SK-N-SH treated with all-trans-retinoic acid at 6 μM for 48 hours (cell line): Measurements from ENCODE around the gene BRSK1.

Experiments used
- ATAC-seq: fragments of 200-7000 bp; cut with Tn5 transposase; 3 replicates; pipeline ENCODE4 v1.9.1; 2020; ENCODE audit warnings: mild to moderate bottlenecking, moderate library complexity
- ARNTL ChIP-seq: fragments of 450-650 bp; formaldehyde crosslinking; IDR thresholded peaks from 2 replicates; pipeline ENCODE4 v1.5.0; 2020; ENCODE audit warnings: low read depth, mild to moderate bottlenecking, moderate library complexity, borderline replicate concordance
- BACH2 ChIP-seq: fragments of 250-450 bp; sonication (Bioruptor Pico); IDR thresholded peaks from 2 replicates; pipeline ENCODE4 v1.9.0; 2021; ENCODE audit warnings: mild to moderate bottlenecking, borderline replicate concordance
- CSDC2 ChIP-seq: fragments of 250-450 bp; sonication (Bioruptor Pico); IDR thresholded peaks from 2 replicates; pipeline ENCODE4 v1.5.0; 2020; ENCODE audit warnings: mild to moderate bottlenecking, moderate library complexity
- GLIS3 ChIP-seq: fragments of 250-450 bp; sonication (Bioruptor Pico); IDR thresholded peaks from 2 replicates; pipeline ENCODE4 v1.5.0; 2020; ENCODE audit warnings: mild to moderate bottlenecking, moderate library complexity
- ISL1 ChIP-seq: fragments of 250-450 bp; sonication (Bioruptor Pico); IDR thresholded peaks from 2 replicates; pipeline ENCODE4 v2.1.2; 2022; ENCODE audit warnings: mild to moderate bottlenecking, moderate library complexity
- OSR1 ChIP-seq: fragments of 250-450 bp; sonication (Bioruptor Pico); IDR thresholded peaks from 2 replicates; pipeline ENCODE4 v1.8.0; 2022; ENCODE audit warnings: moderate library complexity, mild to moderate bottlenecking, inconsistent platforms
- PPARA ChIP-seq: fragments of 250-450 bp; sonication (Bioruptor Pico); IDR thresholded peaks from 2 replicates; pipeline ENCODE4 v1.5.0; 2020; ENCODE audit warnings: mild to moderate bottlenecking, borderline replicate concordance
- RARB ChIP-seq: fragments of 250-450 bp; sonication (Bioruptor Pico); IDR thresholded peaks from 2 replicates; pipeline ENCODE4 v1.8.0; 2021; ENCODE audit warnings: mild to moderate bottlenecking, moderate library complexity
- SNAI2 ChIP-seq: fragments of 250-450 bp; sonication (Bioruptor Pico); IDR thresholded peaks from 2 replicates; pipeline ENCODE4 v1.5.0; 2020; ENCODE audit warnings: mild to moderate bottlenecking, moderate library complexity
- TCF4 ChIP-seq: fragments of 250-450 bp; sonication (Bioruptor Pico); IDR thresholded peaks from 2 replicates; pipeline ENCODE4 v1.8.0; 2021; ENCODE audit warnings: mild to moderate bottlenecking, moderate library complexity, borderline replicate concordance
- TOX ChIP-seq: fragments of 250-450 bp; sonication (Bioruptor Pico); IDR thresholded peaks from 2 replicates; pipeline ENCODE4 v1.8.0; 2021; ENCODE audit warnings: mild to moderate bottlenecking, moderate library complexity, borderline replicate concordance
- TSHZ2 ChIP-seq: fragments of 250-450 bp; sonication (Bioruptor Pico); IDR thresholded peaks from 2 replicates; pipeline ENCODE4 v1.5.0; 2020; ENCODE audit warnings: mild to moderate bottlenecking, moderate library complexity
- ZC3H10 ChIP-seq: fragments of 250-450 bp; sonication (Bioruptor Pico); IDR thresholded peaks from 2 replicates; pipeline ENCODE4 v1.5.1; 2021; ENCODE audit warnings: mild to moderate bottlenecking, moderate library complexity
- ZFP3 ChIP-seq: fragments of 250-450 bp; sonication (Bioruptor Pico); IDR thresholded peaks from 2 replicates; pipeline ENCODE4 v1.5.0; 2020; ENCODE audit warnings: mild to moderate bottlenecking, moderate library complexity
- ZFP30 ChIP-seq: fragments of 450-650 bp; formaldehyde crosslinking; IDR thresholded peaks from 2 replicates; pipeline ENCODE4 v1.5.0; 2022; ENCODE audit warnings: mild to moderate bottlenecking, moderate library complexity
- ZNF565 ChIP-seq: fragments of 450-650 bp; formaldehyde crosslinking; conservative IDR thresholded peaks from 2 replicates; pipeline ENCODE4 v1.5.0; 2020; ENCODE audit warnings: low read depth, mild to moderate bottlenecking, moderate library complexity
- ZNF70 ChIP-seq: fragments of 450-650 bp; formaldehyde crosslinking; IDR thresholded peaks from 2 replicates; pipeline ENCODE4 v1.5.0; 2020; ENCODE audit warnings: mild to moderate bottlenecking, moderate library complexity
- ZNF8 ChIP-seq: fragments of 450-650 bp; formaldehyde crosslinking; IDR thresholded peaks from 2 replicates; pipeline ENCODE4 v1.5.0; 2020; ENCODE audit warnings: mild to moderate bottlenecking, moderate library complexity
- TF ChIP-seq, protein P1 (sequence below): fragments of 250-450 bp; sonication (Bioruptor Pico); IDR thresholded peaks from 2 replicates; pipeline ENCODE4 v1.5.1; 2021; ENCODE audit warnings: mild to moderate bottlenecking, moderate library complexity
- TF ChIP-seq, protein P2 (sequence below): fragments of 250-450 bp; sonication (Bioruptor Pico); IDR thresholded peaks from 2 replicates; pipeline ENCODE4 v1.8.0; 2021; ENCODE audit warnings: low read depth, mild to moderate bottlenecking, moderate library complexity, borderline replicate concordance
- TF ChIP-seq, protein P3 (sequence below): fragments of 250-450 bp; sonication (Bioruptor Pico); IDR thresholded peaks from 2 replicates; pipeline ENCODE4 v1.8.0; 2020; ENCODE audit warnings: mild to moderate bottlenecking, moderate library complexity, borderline replicate concordance
- TF ChIP-seq, protein P4 (sequence below): fragments of 250-450 bp; sonication (Bioruptor Pico); IDR thresholded peaks from 2 replicates; pipeline ENCODE4 v1.5.1; 2020; ENCODE audit warnings: low read depth, mild to moderate bottlenecking, moderate library complexity

Gene BRSK1

GRCh38 chr19:55346725-55347441 lies 63.1 kb downstream of the BRSK1 start:
- no peak for ATAC-seq
- TF ChIP-seq RARB (CRISPR knock-in tag) (no peak), OSR1 (CRISPR knock-in tag) (no peak), ISL1 (CRISPR knock-in tag) (no peak), PPARA (CRISPR knock-in tag) (no peak)
- TF ChIP-seq, protein P1, sequence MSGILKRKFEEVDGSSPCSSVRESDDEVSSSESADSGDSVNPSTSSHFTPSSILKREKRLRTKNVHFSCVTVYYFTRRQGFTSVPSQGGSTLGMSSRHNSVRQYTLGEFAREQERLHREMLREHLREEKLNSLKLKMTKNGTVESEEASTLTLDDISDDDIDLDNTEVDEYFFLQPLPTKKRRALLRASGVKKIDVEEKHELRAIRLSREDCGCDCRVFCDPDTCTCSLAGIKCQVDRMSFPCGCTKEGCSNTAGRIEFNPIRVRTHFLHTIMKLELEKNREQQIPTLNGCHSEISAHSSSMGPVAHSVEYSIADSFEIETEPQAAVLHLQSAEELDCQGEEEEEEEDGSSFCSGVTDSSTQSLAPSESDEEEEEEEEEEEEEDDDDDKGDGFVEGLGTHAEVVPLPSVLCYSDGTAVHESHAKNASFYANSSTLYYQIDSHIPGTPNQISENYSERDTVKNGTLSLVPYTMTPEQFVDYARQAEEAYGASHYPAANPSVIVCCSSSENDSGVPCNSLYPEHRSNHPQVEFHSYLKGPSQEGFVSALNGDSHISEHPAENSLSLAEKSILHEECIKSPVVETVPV = no peak

DNA sequence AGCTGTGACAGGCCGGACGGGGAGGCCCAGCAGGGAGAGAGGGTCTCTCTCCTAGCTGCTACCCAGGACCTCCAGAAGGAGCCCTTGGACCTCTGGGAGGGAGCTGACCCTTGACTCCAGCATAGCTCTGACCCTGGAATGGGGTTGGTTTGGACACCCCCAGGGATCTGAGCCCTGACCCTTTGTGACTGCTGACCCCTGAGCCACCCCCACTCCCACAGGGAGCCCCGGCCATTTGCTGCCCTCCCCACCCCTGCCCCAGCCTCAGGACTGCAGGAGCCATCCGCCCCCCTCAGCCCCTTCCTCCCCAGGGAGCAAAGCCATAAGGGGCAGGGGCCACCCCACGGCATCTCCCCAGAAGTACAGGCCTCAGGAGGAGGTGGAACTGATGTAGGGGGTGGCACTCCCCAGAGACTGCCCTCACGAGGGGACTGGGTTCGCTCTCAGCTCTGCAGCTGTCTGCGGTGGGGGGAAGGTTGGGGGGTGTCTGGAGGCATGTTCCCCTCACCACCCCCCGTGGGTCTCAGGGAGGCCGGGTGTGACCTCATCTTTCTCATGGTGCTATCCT lies 63.7 kb downstream of the BRSK1 start:
- ATAC-seq = no peak
- TF ChIP-seq ZNF8 = no peak
- no peak for TF ChIP-seq OSR1 (CRISPR knock-in tag)
- no peak for TF ChIP-seq TSHZ2
- no peak for TF ChIP-seq BACH2 (CRISPR knock-in tag)
- no peak for TF ChIP-seq GLIS3
- no peak for TF ChIP-seq ZFP30 (CRISPR knock-in tag)
- TF ChIP-seq, protein P2, sequence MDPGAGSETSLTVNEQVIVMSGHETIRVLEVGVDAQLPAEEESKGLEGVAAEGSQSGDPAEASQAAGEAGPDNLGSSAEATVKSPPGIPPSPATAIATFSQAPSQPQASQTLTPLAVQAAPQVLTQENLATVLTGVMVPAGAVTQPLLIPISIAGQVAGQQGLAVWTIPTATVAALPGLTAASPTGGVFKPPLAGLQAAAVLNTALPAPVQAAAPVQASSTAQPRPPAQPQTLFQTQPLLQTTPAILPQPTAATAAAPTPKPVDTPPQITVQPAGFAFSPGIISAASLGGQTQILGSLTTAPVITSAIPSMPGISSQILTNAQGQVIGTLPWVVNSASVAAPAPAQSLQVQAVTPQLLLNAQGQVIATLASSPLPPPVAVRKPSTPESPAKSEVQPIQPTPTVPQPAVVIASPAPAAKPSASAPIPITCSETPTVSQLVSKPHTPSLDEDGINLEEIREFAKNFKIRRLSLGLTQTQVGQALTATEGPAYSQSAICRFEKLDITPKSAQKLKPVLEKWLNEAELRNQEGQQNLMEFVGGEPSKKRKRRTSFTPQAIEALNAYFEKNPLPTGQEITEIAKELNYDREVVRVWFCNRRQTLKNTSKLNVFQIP (CRISPR knock-in tag) = no peak

DNA sequence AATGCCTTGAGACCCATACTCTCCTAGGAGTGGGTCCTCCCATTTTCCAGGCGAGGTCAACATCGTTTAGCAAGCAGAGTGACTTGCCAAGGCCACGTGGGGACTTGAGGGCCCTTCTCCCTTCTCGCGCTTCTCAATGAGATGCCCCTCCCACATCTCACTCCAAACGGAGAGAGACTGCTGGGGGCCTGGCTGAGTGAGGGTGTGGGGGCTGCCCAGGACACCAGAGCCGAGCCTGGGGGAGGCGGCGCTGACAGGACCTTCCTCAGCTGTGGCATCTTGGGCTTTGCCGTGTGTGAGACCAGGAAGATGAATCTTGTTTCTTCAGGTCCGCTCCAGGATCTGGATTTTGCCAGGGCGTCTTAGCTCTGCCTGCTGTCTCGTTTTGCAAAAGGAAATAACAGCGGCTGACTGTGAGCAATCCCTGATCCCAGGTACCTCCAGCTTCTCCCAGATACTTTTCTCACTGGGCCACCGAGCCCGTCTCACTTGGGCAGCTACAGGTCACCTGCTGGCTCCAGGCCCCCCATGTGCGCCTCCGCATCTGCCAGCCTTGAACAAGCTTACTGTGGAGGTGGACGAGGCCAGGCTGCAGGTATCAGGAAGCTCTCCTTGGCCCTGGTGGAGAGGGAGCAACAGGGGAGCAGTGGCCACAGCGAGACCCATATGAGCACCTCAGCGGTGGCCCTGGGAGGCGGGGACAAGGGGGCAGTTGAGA lies 64.7 kb downstream of the BRSK1 start:
- ATAC-seq = no peak
- TF ChIP-seq ZNF70 (CRISPR knock-in tag) = no peak
- no peak for TF ChIP-seq BACH2 (CRISPR knock-in tag)
- TF ChIP-seq ZC3H10 (CRISPR knock-in tag) = no peak
- TF ChIP-seq, protein P2 (CRISPR knock-in tag) = no peak
- TF ChIP-seq TOX = no peak
- no peak for TF ChIP-seq ZNF565 (CRISPR knock-in tag)
- no peak for TF ChIP-seq TSHZ2
- TF ChIP-seq ZNF8 = no peak
- no peak for TF ChIP-seq ARNTL (CRISPR knock-in tag)
- TF ChIP-seq ZFP3 (CRISPR knock-in tag) = no peak
- TF ChIP-seq, protein P3, sequence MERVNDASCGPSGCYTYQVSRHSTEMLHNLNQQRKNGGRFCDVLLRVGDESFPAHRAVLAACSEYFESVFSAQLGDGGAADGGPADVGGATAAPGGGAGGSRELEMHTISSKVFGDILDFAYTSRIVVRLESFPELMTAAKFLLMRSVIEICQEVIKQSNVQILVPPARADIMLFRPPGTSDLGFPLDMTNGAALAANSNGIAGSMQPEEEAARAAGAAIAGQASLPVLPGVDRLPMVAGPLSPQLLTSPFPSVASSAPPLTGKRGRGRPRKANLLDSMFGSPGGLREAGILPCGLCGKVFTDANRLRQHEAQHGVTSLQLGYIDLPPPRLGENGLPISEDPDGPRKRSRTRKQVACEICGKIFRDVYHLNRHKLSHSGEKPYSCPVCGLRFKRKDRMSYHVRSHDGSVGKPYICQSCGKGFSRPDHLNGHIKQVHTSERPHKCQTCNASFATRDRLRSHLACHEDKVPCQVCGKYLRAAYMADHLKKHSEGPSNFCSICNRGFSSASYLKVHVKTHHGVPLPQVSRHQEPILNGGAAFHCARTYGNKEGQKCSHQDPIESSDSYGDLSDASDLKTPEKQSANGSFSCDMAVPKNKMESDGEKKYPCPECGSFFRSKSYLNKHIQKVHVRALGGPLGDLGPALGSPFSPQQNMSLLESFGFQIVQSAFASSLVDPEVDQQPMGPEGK = no peak
- TF ChIP-seq, protein P4, sequence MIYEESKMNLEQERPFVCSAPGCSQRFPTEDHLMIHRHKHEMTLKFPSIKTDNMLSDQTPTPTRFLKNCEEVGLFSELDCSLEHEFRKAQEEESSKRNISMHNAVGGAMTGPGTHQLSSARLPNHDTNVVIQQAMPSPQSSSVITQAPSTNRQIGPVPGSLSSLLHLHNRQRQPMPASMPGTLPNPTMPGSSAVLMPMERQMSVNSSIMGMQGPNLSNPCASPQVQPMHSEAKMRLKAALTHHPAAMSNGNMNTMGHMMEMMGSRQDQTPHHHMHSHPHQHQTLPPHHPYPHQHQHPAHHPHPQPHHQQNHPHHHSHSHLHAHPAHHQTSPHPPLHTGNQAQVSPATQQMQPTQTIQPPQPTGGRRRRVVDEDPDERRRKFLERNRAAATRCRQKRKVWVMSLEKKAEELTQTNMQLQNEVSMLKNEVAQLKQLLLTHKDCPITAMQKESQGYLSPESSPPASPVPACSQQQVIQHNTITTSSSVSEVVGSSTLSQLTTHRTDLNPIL (CRISPR knock-in tag) = no peak
- no peak for TF ChIP-seq CSDC2 (CRISPR knock-in tag)
- TF ChIP-seq SNAI2 (CRISPR knock-in tag) = no peak
- TF ChIP-seq ZFP30 (CRISPR knock-in tag) = no peak
- TF ChIP-seq TCF4 = no peak
